ENCODE results near the gene PTPRA. TPM values are rescaled to one million over a fixed set of nuclear protein-coding genes. Genes with fewer than 3 reads are reported as not detected.

Gene PTPRA
- total and polyA plus RNA-seq, 2 of the 8 experiments (the other 6 are each of a cell fraction or from before 2014, with no cell fraction given) = 47.7 to 51.3 TPM

GRCh38 chr20:2879146-2879545 lies 5.9 kb downstream of the PTPRA start:
- Histone ChIP-seq H3K4me2 (ENCODE audit: insufficient read depth in 1 of 2, low read depth in 2 of 2, low read length in 2 of 2) (no peak overlapping the region), H4K8ac (ENCODE audit: extremely low read depth, insufficient read depth, low read length) (no peak overlapping the region), H3K9me3 (ENCODE audit: insufficient read depth in 2 of 2, low read depth in 1 of 2, low read length in 1 of 2) (no peaks in the 10 kb centered on the region), H3K18ac (ENCODE audit: extremely low read depth, low read length) (no peak overlapping the region), H3K23ac (ENCODE audit: insufficient read length) (no peak overlapping the region), H2BK12ac (ENCODE audit: low read depth, low read length) (0 out of 2 replicates have a peak overlapping the region, but pooled peaks have one; percentile 46), H3K36me3 (ENCODE audit: control insufficient read depth in 2 of 4, insufficient read depth in 4 of 4, low read length in 3 of 4) (0 out of 8 replicates have a peak, but pooled peaks cover 0 to 3% (median 0%) of the 10 kb centered on the region in 4 experiments), H3K23me2 (ENCODE audit: low read depth, low read length) (no peaks in the 10 kb centered on the region), H3K4me1 (replicated peaks in 1 of 4; ENCODE audit: control insufficient read depth in 3 of 4, insufficient read depth in 4 of 4, low read length in 3 of 4) (peaks cover 0 to 5% (median 2%) of the 10 kb centered on the region in 4 experiments; a peak in 5 of 7 replicates), H3K27ac (ENCODE audit: low read depth, low read length) (no peak overlapping the region), H3K4ac (replicated peaks; ENCODE audit: insufficient read length, low read depth, low read length) (no peak overlapping the region), H2BK120ac (replicated peaks; ENCODE audit: low read depth, low read length) (no peak overlapping the region), H3K79me1 (ENCODE audit: low read depth, low read length) (0 out of 2 replicates have a peak, but pooled peaks cover 4% of the 10 kb centered on the region), H4K5ac (ENCODE audit: insufficient read length, low read depth, low read length) (no peak overlapping the region), H2AK5ac (ENCODE audit: low read depth, low read length) (0 out of 2 replicates have a peak overlapping the region, but pooled peaks have one; percentile 46), H4K91ac (replicated peaks; ENCODE audit: insufficient read length, low read length) (no peak overlapping the region), H3K27me3 (replicated peaks in 1 of 4; ENCODE audit: control insufficient read depth in 3 of 4, extremely low read depth in 1 of 4, insufficient read depth in 3 of 4, low read length in 3 of 4) (no peaks in the 10 kb centered on the region), H4K20me1 (replicated peaks in 1 of 2; ENCODE audit: control insufficient read depth in 1 of 2, insufficient read depth in 2 of 2, low read length in 2 of 2) (peaks cover 3 to 9% of the 10 kb centered on the region in 2 experiments), H2BK5ac (ENCODE audit: low read depth, low read length) (no peak overlapping the region), H2AFZ (ENCODE audit: low read length) (no peak overlapping the region), H3K9ac (replicated peaks in 1 of 4; ENCODE audit: extremely low read depth in 1 of 4, low read depth in 3 of 4, low read length in 3 of 4) (no peak overlapping the region), H3K4me3 (ENCODE audit: extremely low read depth in 1 of 4, insufficient read depth in 2 of 4, low read depth in 3 of 4, low read length in 4 of 4) (no peak overlapping the region), H2BK15ac (ENCODE audit: low read length) (no peak overlapping the region), H2BK20ac (ENCODE audit: low read length) (no peak overlapping the region), H3K79me2 (ENCODE audit: control insufficient read depth in 1 of 2, insufficient read depth in 2 of 2, low read length in 2 of 2) (peaks cover 3 to 86% of the 10 kb centered on the region in 2 experiments; a peak in 3 of 4 replicates), H3K14ac (ENCODE audit: insufficient read length) (no peak overlapping the region), H3K56ac (replicated peaks; ENCODE audit: insufficient read length, low read depth, low read length) (no peak overlapping the region)
- FAIRE-seq (no peak), DNase-seq (ENCODE audit: low read depth in 1 of 2, low spot score in 2 of 2) (no peak)
- POLR2A ChIA-PET (ENCODE audit: partially characterized antibody) = interaction anchor here (0.9 kb wide), 1 partner anchor 91 kb away, joined by 3 read pairs; no protein-coding TSS in a partner anchor
- CTCF ChIA-PET (ENCODE audit: partially characterized antibody) = interaction anchor here (0.8 to 1.9 kb wide), 4 partner anchors 11 to 105 kb away, joined by 3 to 5 read pairs (median 3); no protein-coding TSS in a partner anchor
- 92% methylated on average over 3 of the region's 3 CpGs; no CpG with 5 or more reads in 1 of the 2 experiments for WGBS, 2 experiments (ENCODE audit: extremely low coverage in 1 of 2, insufficient coverage in 1 of 2, insufficient read length in 1 of 2, insufficient replicate concordance in 2 of 2, low coverage in 1 of 2, low lambda C conversion rate in 2 of 2, missing lambda C conversion rate in 1 of 2)
- TF ChIP-seq HDAC6 (IDR thresholded peaks at IDR 0.05; ENCODE audit: low read depth, low read length) (no peak), TBP (IDR thresholded peaks at IDR 0.05; ENCODE audit: low read depth, low read length) (no peak), NRF1 (IDR thresholded peaks at IDR 0.05; ENCODE audit: low read depth, low read length) (no peak), BACH1 (IDR thresholded peaks at IDR 0.05; ENCODE audit: low read length) (no peak), CHD2 (IDR thresholded peaks at IDR 0.05; ENCODE audit: low read length) (no peak), ASH2L (IDR thresholded peaks at IDR 0.05; ENCODE audit: low read length) (no peak), RXRA (IDR thresholded peaks at IDR 0.05; ENCODE audit: insufficient read depth, low read depth, low read length) (no peak), RAD21 (IDR thresholded peaks at IDR 0.05 in 1 of 2, conservative IDR thresholded peaks at IDR 0.05 in 1 of 2; ENCODE audit: low read depth in 2 of 2, low read length in 2 of 2) (no peak), KDM4A (IDR thresholded peaks at IDR 0.05; ENCODE audit: low read depth, low read length, severe bottlenecking) (no peak), CEBPB (IDR thresholded peaks at IDR 0.05; ENCODE audit: low read depth, low read length) (no peak), SP2 (IDR thresholded peaks at IDR 0.05; ENCODE audit: low read length) (no peak), SP4 (IDR thresholded peaks at IDR 0.05; ENCODE audit: low read length) (no peak)
